ENCODE data around the gene ST8SIA4.

ST8SIA4 gene

DNA sequence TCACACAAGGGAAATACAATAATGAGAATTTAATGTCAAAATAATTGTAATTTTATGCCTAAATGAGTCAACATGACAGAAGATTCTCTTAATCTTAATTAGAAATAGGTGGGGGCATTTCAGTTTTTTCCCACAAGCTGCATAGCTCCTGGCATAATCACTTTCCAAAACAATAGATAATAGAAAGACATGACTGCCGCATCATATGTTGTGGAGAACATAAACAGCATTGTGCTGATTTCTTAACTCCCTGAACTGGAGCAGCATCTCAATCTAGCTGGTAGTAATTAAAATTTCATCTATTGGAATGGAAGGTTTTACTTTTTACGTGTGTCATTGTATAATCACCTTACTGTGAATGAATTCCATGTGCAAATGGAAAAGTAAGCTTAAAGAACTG lies 112.1 kb downstream of the ST8SIA4 start:
- no peak overlapping the region for H3K27ac ChIP-seq (ENCODE audit: low read depth, low read length, poor library complexity, severe bottlenecking)
- H3K9me2 ChIP-seq (ENCODE audit: low read depth, low read length) = no peaks in the 10 kb centered on the region
- H3F3A ChIP-seq (ENCODE audit: insufficient read depth, low read length) = no peaks in the 10 kb centered on the region
- H3K4me2 ChIP-seq (ENCODE audit: low read length) = no peak overlapping the region
- TF ChIP-seq EZH2 (IDR thresholded peaks at IDR 0.05; ENCODE audit: borderline replicate concordance, low read length) = no peak
- no peak overlapping the region for H3K9ac ChIP-seq (ENCODE audit: low read length)
- no peak overlapping the region for H3K4me3 ChIP-seq (ENCODE audit: low read depth, low read length, poor library complexity, severe bottlenecking)
- no peaks in the 10 kb centered on the region for H3K27me3 ChIP-seq (ENCODE audit: insufficient read depth, low read length)
- no peaks in the 10 kb centered on the region for H3K36me3 ChIP-seq (ENCODE audit: insufficient read depth, low read length)
- no peaks in the 10 kb centered on the region for H4K20me1 ChIP-seq (ENCODE audit: insufficient read depth, low read length)
- H3K79me2 ChIP-seq (ENCODE audit: insufficient read depth, low read length) = no peaks in the 10 kb centered on the region
- H3K9me3 ChIP-seq (ENCODE audit: low read length) = no peaks in the 10 kb centered on the region
- H2AFZ ChIP-seq (ENCODE audit: low read length) = no peak overlapping the region
- H3K4me1 ChIP-seq (ENCODE audit: insufficient read depth, low read length, severe bottlenecking) = peaks cover 31% of the 10 kb centered on the region

DNA sequence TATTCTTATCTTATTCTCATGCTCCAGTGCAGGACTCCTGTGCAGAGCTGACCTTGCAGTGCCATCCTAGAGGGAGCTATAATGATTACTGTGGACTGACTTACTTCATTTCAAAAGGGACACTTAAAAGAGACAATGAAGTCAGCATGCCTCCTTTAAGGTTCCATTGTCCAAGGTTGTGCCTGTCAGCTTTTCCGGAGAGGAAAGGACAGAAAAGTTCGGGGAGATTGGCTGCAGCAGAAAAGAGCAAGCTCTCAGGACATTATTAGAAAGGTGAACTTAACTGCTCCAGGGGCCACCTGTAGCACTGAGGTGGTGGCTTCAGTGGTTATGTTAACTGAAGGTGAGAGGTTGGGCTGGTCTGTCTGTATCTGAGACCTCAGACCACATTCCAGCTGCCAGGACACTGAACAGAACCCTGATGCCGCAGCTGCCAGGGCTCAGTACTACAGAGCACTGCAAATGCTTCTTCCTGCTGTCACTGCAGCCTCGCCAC lies 112.9 kb downstream of the ST8SIA4 start:
- no peaks in the 10 kb centered on the region for H3F3A ChIP-seq (ENCODE audit: insufficient read depth, low read length)
- no peak overlapping the region for H3K9ac ChIP-seq (ENCODE audit: low read length)
- H3K79me2 ChIP-seq (ENCODE audit: insufficient read depth, low read length) = no peaks in the 10 kb centered on the region
- H4K20me1 ChIP-seq (ENCODE audit: insufficient read depth, low read length) = no peaks in the 10 kb centered on the region
- H3K36me3 ChIP-seq (ENCODE audit: insufficient read depth, low read length) = no peaks in the 10 kb centered on the region
- 0 out of 2 replicates have a peak overlapping the region, but pooled peaks have one; percentile 24 for H2AFZ ChIP-seq (ENCODE audit: low read length)
- H3K9me2 ChIP-seq (ENCODE audit: low read depth, low read length) = no peaks in the 10 kb centered on the region
- no peak overlapping the region for H3K4me2 ChIP-seq (ENCODE audit: low read length)
- H3K27me3 ChIP-seq (ENCODE audit: insufficient read depth, low read length) = no peaks in the 10 kb centered on the region
- TF ChIP-seq, protein P1, sequence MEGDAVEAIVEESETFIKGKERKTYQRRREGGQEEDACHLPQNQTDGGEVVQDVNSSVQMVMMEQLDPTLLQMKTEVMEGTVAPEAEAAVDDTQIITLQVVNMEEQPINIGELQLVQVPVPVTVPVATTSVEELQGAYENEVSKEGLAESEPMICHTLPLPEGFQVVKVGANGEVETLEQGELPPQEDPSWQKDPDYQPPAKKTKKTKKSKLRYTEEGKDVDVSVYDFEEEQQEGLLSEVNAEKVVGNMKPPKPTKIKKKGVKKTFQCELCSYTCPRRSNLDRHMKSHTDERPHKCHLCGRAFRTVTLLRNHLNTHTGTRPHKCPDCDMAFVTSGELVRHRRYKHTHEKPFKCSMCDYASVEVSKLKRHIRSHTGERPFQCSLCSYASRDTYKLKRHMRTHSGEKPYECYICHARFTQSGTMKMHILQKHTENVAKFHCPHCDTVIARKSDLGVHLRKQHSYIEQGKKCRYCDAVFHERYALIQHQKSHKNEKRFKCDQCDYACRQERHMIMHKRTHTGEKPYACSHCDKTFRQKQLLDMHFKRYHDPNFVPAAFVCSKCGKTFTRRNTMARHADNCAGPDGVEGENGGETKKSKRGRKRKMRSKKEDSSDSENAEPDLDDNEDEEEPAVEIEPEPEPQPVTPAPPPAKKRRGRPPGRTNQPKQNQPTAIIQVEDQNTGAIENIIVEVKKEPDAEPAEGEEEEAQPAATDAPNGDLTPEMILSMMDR (IDR thresholded peaks at IDR 0.05; ENCODE audit: low read length) = peak; percentile 48
- TF ChIP-seq EZH2 (IDR thresholded peaks at IDR 0.05; ENCODE audit: borderline replicate concordance, low read length) = no peak
- peaks cover 31% of the 10 kb centered on the region for H3K4me1 ChIP-seq (ENCODE audit: insufficient read depth, low read length, severe bottlenecking)
- no peak overlapping the region for H3K4me3 ChIP-seq (ENCODE audit: low read depth, low read length, poor library complexity, severe bottlenecking)
- H3K9me3 ChIP-seq (ENCODE audit: low read length) = no peaks in the 10 kb centered on the region
- H3K27ac ChIP-seq (ENCODE audit: low read depth, low read length, poor library complexity, severe bottlenecking) = no peak overlapping the region

DNA sequence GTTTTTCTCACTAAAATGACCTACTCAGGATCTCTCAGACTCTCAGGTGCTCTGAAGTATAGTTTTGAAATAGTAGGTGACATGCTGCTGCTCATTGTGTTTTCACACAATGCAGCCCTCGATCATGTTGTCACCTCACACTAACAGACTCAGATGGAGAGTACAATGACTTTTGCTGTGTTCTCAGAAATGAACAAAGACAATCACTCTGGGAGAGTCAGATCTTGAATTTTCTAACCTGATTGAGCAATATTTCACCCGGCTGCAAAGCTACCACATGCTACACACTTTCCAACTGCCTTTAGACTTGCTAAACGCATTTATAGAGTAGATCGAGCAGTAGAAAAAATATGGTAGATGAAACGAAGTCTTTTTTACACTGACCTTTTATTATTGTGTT lies 113.4 kb downstream of the ST8SIA4 start:
- Histone ChIP-seq H3K4me1 (ENCODE audit: insufficient read depth, low read length, severe bottlenecking) (peaks cover 31% of the 10 kb centered on the region), H3K27me3 (ENCODE audit: insufficient read depth, low read length) (no peaks in the 10 kb centered on the region), H3K27ac (ENCODE audit: low read depth, low read length, poor library complexity, severe bottlenecking) (no peak overlapping the region), H3K4me2 (ENCODE audit: low read length) (no peak overlapping the region), H3K9ac (ENCODE audit: low read length) (no peak overlapping the region), H3K4me3 (ENCODE audit: low read depth, low read length, poor library complexity, severe bottlenecking) (no peak overlapping the region), H3K36me3 (ENCODE audit: insufficient read depth, low read length) (no peaks in the 10 kb centered on the region), H4K20me1 (ENCODE audit: insufficient read depth, low read length) (no peaks in the 10 kb centered on the region), H3K9me3 (ENCODE audit: low read length) (no peaks in the 10 kb centered on the region), H2AFZ (ENCODE audit: low read length) (peak overlapping the region; percentile 38; the same call in 1 of the 2 replicates), H3K79me2 (ENCODE audit: insufficient read depth, low read length) (no peaks in the 10 kb centered on the region), H3F3A (ENCODE audit: insufficient read depth, low read length) (no peaks in the 10 kb centered on the region), H3K9me2 (ENCODE audit: low read depth, low read length) (no peaks in the 10 kb centered on the region)
- TF ChIP-seq, protein P1 (IDR thresholded peaks at IDR 0.05; ENCODE audit: low read length) = no peak

DNA sequence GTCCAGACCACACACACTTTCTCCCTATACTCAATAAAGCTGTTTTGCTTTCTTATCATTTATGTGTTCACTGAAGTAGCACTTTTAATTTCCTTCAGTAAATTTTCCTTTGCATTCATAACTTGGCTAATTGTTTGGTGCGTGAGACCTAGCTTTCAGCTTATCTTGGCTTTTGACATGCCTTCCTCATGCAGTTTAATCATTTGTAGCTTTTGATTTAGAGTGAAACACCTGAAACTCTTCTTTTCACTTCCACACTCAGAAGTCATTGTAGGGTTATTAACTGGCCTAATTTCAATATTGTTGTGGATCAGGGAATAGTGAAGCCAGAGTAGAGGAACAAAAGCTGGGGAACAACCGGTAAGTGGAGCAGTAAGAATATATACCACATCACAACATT lies 114.7 kb downstream of the ST8SIA4 start:
- peak overlapping the region; percentile 27 for H3K27ac ChIP-seq (ENCODE audit: low read depth, low read length, poor library complexity, severe bottlenecking)

More for the DNA sequence above, 114.7 kb downstream of the ST8SIA4 start:
- no peaks in the 10 kb centered on the region for H3K9me2 ChIP-seq (ENCODE audit: low read depth, low read length)
- no peak overlapping the region for H2AFZ ChIP-seq (ENCODE audit: low read length)
- H3K4me1 ChIP-seq (ENCODE audit: insufficient read depth, low read length, severe bottlenecking) = peaks cover 31% of the 10 kb centered on the region
- no peak overlapping the region for H3K9ac ChIP-seq (ENCODE audit: low read length)
- H3K27me3 ChIP-seq (ENCODE audit: insufficient read depth, low read length) = no peaks in the 10 kb centered on the region
- no peak for TF ChIP-seq EZH2 (IDR thresholded peaks at IDR 0.05; ENCODE audit: borderline replicate concordance, low read length)
- TF ChIP-seq, protein P1 (IDR thresholded peaks at IDR 0.05; ENCODE audit: low read length) = no peak
- no peak overlapping the region for H3K4me3 ChIP-seq (ENCODE audit: low read depth, low read length, poor library complexity, severe bottlenecking)
- no peaks in the 10 kb centered on the region for H4K20me1 ChIP-seq (ENCODE audit: insufficient read depth, low read length)
- H3K4me2 ChIP-seq (ENCODE audit: low read length) = no peak overlapping the region
- no peaks in the 10 kb centered on the region for H3K79me2 ChIP-seq (ENCODE audit: insufficient read depth, low read length)
- H3K36me3 ChIP-seq (ENCODE audit: insufficient read depth, low read length) = no peaks in the 10 kb centered on the region
- no peaks in the 10 kb centered on the region for H3K9me3 ChIP-seq (ENCODE audit: low read length)
- no peaks in the 10 kb centered on the region for H3F3A ChIP-seq (ENCODE audit: insufficient read depth, low read length)

Data from OCI-LY1 (cell line).